Right cardiac atrium (tissue), 5 donors: ENCODE measurements around the gene TMEM163. TPM values are rescaled to one million over a fixed set of nuclear protein-coding genes. Genes with fewer than 3 reads are reported as not detected.

ENCODE experiments used
- ATAC-seq, 2 donors: fragments of 200-7000 bp; cut with Tn5 transposase; one replicate each; pipeline versions ENCODE4 v1.8.0 to v1.9.1; 2020; ENCODE audit warnings: moderate library complexity in 2 of 2, mild to moderate bottlenecking in 1 of 2
- DNase-seq, 3 donors: peaks; one replicate each; pipeline ENCODE4 v3.0.0-alpha.2; 2020
- H3K27ac ChIP-seq: one replicate; pipeline ENCODE4 v1.5.1; 2013; ENCODE audit warnings: mild to moderate bottlenecking, low read length, control low read depth, moderate library complexity
- H3K27me3 ChIP-seq: one replicate; pipeline ENCODE4 v1.6.1; 2013; ENCODE audit not compliant: control insufficient read depth, insufficient read depth
- H3K4me1 ChIP-seq: one replicate; pipeline ENCODE4 v1.6.1; 2013; ENCODE audit warnings: low read length; ENCODE audit not compliant: control insufficient read depth, insufficient read depth
- H3K4me3 ChIP-seq: one replicate; pipeline ENCODE4 v1.5.1; 2013; ENCODE audit warnings: low read length, control low read depth
- H3K9me3 ChIP-seq: one replicate; pipeline ENCODE4 v1.6.1; 2013; ENCODE audit warnings: low read length; ENCODE audit not compliant: control insufficient read depth
- WGBS: extraction: QIAGEN DNeasy Blood & Tissue Kit; methylation state at CpG from one replicate; pipeline ENCODE4 v1.1.7; 2013; 5-methylcytosine and 5-hydroxymethylcytosine counted together
- intact Hi-C, 4 donors: fragments of 100-400 bp; cut with DNase I; formaldehyde crosslinking; loops; one replicate each; pipeline versions ENCODE4 v1.11.0 to v1.14.0; 2022 to 2023
- polyA plus RNA-seq: library from polyadenylated mRNA; stranded (reverse); fragments of 200-250 nt; gene quantifications from one replicate; pipeline ENCODE4 v1.2.3, GENCODE V29; 2013
- total RNA-seq, 4 donors: library from RNA; stranded (reverse); fragmentation: NEBNext Ultra II Directional; extraction: Animal tissue kit (Norgen Biotek cat#: 25700); gene quantifications; one replicate each; pipeline ENCODE4 v1.2.1, GENCODE V29; 2021
- donor health status: healthy with polysubstance abuse.
- donor health status: DM: no; HTN: yes; CAD: no.
- donor health status: DM: no; HTN: no; CAD: no.
- donor health status: DM: no; HTN: yes; CAD: no; lungs with severe emphysema.
- donor health status: DM: yes; HTN: yes; CAD: no.

The TMEM163 gene
- total and polyA plus RNA-seq, 5 donors: 3.3 to 7.1 (median 4.9) TPM

DNA sequence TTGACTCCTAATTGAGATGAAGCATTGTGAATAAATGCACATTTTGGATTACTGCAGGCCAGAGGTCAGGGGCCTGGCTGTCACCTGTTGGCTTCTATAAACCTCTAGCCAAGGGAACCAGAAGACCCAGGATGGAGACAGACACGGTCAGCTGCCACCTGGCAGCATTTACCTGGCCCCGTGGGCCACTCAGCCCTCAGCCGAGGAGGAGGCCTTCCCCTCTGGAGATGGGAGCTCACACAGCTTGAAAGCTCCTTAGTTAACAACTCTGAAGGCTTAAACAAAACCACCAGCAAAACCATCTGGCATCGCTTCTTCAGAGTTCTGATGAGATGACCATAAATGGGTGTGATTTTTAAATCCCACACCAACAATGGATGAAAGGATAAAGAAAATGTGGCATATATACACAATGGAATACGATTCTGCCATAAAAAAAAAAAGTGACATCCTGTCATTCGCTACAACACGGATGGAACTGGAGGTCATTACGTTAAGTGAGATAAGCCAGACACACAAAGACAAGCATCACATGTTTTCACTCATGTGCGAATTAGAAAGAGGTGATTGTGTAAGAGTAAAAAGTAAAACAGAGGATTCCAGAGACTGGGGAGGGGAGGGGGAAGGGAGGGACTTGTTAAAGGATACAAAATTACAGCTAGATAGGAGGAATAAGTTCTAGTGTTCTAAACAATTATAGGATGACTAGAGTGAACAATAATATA is 218.4 kb downstream of the TMEM163 start:
- intact Hi-C loops: no loop called here
- WGBS: 65% methylated on average over 9 of the region's 9 CpGs
- Histone ChIP-seq H3K9me3 (no peaks in the 10 kb centered on the region), H3K4me1 (no peaks in the 10 kb centered on the region), H3K27ac (no peak overlapping the region), H3K27me3 (no peaks in the 10 kb centered on the region), H3K4me3 (no peak overlapping the region)
- DNase-seq (no peak), ATAC-seq (no peak)

GRCh38 chr2:134499307-134499926 is 219.4 kb downstream of the TMEM163 start:
- intact Hi-C loops: no loop called here
- ATAC-seq (no peak), DNase-seq (no peak)
- H3K4me1 ChIP-seq: no peaks in the 10 kb centered on the region
- H3K27me3 ChIP-seq: no peaks in the 10 kb centered on the region
- H3K27ac ChIP-seq: no peak overlapping the region
- H3K9me3 ChIP-seq: no peaks in the 10 kb centered on the region
- H3K4me3 ChIP-seq: no peak overlapping the region
- 62% methylated on average over 9 of the region's 9 CpGs for WGBS

- DNase-seq: no peak
- H3K27me3 ChIP-seq: no peaks in the 10 kb centered on the region
- no peaks in the 10 kb centered on the region for H3K4me1 ChIP-seq
- no peak for ATAC-seq
- H3K9me3 ChIP-seq: no peaks in the 10 kb centered on the region
- 78% methylated on average over 7 of the region's 7 CpGs for WGBS
- no peak overlapping the region for H3K27ac ChIP-seq
- H3K4me3 ChIP-seq: no peak overlapping the region
- intact Hi-C loops: no loop called here
These were observed 220.1 kb downstream of the TMEM163 start for GRCh38 chr2:134498654-134499053.

DNA sequence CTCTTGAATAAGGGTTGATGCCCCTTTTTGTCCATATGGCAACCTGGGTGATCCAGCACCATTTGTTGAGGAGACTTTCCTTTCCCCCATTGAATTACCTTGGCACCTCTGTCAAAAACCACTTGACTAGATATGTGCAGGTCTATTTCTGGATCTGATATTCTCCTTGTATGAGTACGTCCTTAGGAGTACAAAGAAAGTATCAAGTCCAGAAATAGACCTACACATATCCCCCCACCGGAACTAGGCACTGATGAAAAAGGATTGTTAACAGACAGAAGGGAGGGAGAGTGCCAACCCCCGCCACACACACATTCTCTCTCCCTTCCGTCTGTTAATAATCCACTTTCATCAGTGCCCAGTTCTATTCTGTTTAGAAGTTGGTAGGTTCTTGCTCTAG is 225.0 kb downstream of the TMEM163 start:
- DNase-seq (no peak), ATAC-seq (peak; percentile 56 to 58)
- H3K4me3 ChIP-seq: no peak overlapping the region
- no peaks in the 10 kb centered on the region for H3K9me3 ChIP-seq
- no peak overlapping the region for H3K27ac ChIP-seq
- 58% methylated on average over 4 of the region's 4 CpGs for whole genome bisulfite sequencing
- no peaks in the 10 kb centered on the region for H3K4me1 ChIP-seq
- H3K27me3 ChIP-seq: no peaks in the 10 kb centered on the region
- intact Hi-C loops: no loop called here

DNA sequence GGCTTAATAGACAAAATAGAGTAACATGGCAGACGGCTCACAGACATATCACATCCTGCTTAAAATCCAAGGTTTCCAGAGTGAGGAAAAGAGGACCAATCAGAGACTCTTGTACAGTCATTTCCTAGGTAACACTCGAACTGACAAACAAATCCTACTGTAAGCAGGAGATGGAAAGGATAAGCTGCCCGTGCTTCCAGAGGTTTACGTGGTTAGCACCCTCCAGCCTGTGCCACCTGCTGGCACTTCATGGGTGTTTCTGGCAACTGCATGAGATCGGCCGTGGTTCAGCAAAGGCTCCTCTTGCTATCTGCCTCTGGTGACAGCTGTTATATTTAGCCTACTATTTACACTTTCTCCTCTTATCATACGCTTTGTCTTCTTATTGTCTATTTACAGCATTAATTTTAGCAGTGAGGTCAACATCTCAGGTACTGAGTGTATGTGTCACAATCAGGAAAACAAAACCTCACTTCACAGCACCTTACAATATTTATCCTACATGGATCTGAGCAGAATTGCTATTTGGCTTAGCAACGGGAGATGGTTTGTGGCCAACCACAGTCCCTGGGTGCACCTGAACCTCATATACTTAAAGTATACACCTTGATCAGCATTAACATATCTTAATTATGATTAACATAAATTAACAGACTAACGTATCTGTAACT is 226.9 kb downstream of the TMEM163 start:
- DNase-seq: peak in 1 of 3 donors; percentile 44
- intact Hi-C loops: no loop called here
- no peaks in the 10 kb centered on the region for H3K4me1 ChIP-seq
- H3K9me3 ChIP-seq: no peaks in the 10 kb centered on the region
- peak; percentile 80 to 83 for ATAC-seq
- no peak overlapping the region for H3K4me3 ChIP-seq
- peak overlapping the region; percentile 34 for H3K27ac ChIP-seq
- 36% methylated on average over 9 of the region's 9 CpGs for WGBS
- H3K27me3 ChIP-seq: no peaks in the 10 kb centered on the region

DNA sequence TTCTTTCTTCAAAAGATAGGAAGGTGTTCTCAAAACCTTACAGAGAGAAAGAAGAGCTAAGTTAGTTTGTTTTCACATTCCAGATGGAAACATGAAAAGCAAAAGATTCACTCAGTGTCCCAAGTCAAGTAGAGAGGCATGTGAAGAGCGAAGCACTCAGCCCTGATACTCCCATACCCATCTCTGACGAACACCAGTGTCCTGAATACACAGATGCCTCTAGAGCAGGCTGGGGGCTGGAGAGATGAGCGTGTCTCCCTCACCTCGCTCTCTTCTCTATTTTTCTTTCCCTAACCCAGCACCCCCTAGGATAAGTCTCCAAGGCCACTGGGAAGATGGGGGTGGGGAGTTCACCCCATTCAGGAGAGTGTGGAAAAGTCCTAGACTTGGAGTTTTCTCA is 227.8 kb downstream of the TMEM163 start:
- intact Hi-C loops: no loop called here
- Histone ChIP-seq H3K9me3 (no peaks in the 10 kb centered on the region), H3K27me3 (no peaks in the 10 kb centered on the region), H3K4me1 (no peaks in the 10 kb centered on the region), H3K27ac (peak overlapping the region; percentile 56), H3K4me3 (no peak overlapping the region)
- ATAC-seq (peak; percentile 75 to 77), DNase-seq (no peak)
- WGBS: 64% methylated on average over 4 of the region's 4 CpGs

- Histone ChIP-seq H3K4me3 (no peak overlapping the region), H3K27me3 (no peaks in the 10 kb centered on the region), H3K4me1 (no peaks in the 10 kb centered on the region), H3K27ac (no peak overlapping the region), H3K9me3 (no peaks in the 10 kb centered on the region)
- ATAC-seq (no peak), DNase-seq (no peak)
- 76% methylated on average over 4 of the region's 4 CpGs for WGBS
- intact Hi-C loops: no loop called here
These were observed 228.2 kb downstream of the TMEM163 start for GRCh38 chr2:134490559-134490958.

GRCh38 chr2:134489732-134490384 is 228.9 kb downstream of the TMEM163 start:
- Histone ChIP-seq H3K27ac (no peak overlapping the region), H3K4me1 (no peaks in the 10 kb centered on the region), H3K4me3 (no peak overlapping the region), H3K27me3 (no peaks in the 10 kb centered on the region), H3K9me3 (no peaks in the 10 kb centered on the region)
- intact Hi-C loops: no loop called here
- DNase-seq (no peak), ATAC-seq (no peak)
- WGBS: 78% methylated on average over 11 of the region's 11 CpGs

GRCh38 chr2:134482766-134483340 is 235.9 kb downstream of the TMEM163 start:
- Histone ChIP-seq H3K27me3 (no peaks in the 10 kb centered on the region), H3K4me1 (peaks cover 4% of the 10 kb centered on the region), H3K27ac (no peak overlapping the region), H3K9me3 (no peaks in the 10 kb centered on the region), H3K4me3 (no peak overlapping the region)
- ATAC-seq (no peak), DNase-seq (no peak)
- intact Hi-C loops: no loop called here
- WGBS: 88% methylated on average over 15 of the region's 15 CpGs

DNA sequence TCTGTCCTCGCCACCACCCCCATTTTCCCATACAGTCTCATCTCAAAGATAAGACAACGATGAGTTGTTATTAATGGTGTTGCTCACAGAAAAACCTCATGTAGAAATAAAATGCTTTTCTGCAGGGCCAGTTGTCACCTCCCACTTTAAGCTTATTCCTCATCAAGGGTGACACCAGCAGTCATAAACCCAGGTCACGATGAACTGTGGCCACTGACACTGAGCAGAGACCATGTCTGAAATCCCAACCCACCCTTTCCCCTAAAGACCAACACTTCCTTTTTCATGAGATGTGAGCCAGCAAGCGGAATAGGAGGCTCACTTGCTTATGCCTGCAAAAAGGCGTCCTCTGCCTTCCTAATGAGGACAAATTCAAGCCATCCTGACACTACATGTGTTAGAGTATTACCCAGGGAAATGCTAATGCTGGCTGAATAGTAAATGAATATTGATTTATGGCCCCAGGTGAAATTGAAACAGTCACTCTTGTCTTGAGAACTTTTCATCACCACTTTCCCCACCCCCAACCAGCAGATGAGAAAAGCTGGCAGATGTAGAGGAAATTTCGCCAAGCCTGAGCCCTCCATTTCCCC is 236.6 kb downstream of the TMEM163 start:
- peaks cover 4% of the 10 kb centered on the region for H3K4me1 ChIP-seq
- DNase-seq: no peak
- no peaks in the 10 kb centered on the region for H3K9me3 ChIP-seq
- no peaks in the 10 kb centered on the region for H3K27me3 ChIP-seq
- WGBS: 82% methylated on average over 6 of the region's 6 CpGs
- no peak for ATAC-seq
- intact Hi-C loops: no loop called here
- H3K4me3 ChIP-seq: no peak overlapping the region
- H3K27ac ChIP-seq: no peak overlapping the region
